Activated CD8-positive, alpha-beta memory T cell treated with anti-CD3 and anti-CD28 coated beads for 36 hours (primary cell): Measurements from ENCODE around the gene CEP95. TPM values are rescaled to one million over a fixed set of nuclear protein-coding genes. Genes with fewer than 3 reads are reported as not detected.
"Not testable (repeated sequence)": the region's sequence is repeated elsewhere in the genome, so short reads cannot be mapped to it uniquely, and the experiment has no call there.

Experiments used
- CTCF ChIA-PET: fragments of 350-600 bp; sonication (Branson Sonifier 250); formaldehyde crosslinking; loops from one replicate; lab custom pipeline; 2021; ENCODE audit warnings: antibody characterized with exemption; lab: Charles Lee
- POLR2A ChIA-PET: fragments of 350-600 bp; sonication (Branson Sonifier 250); formaldehyde crosslinking; loops from one replicate; lab custom pipeline; 2021; ENCODE audit warnings: antibody characterized with exemption; lab: Charles Lee
- total RNA-seq, 2 experiments: library from RNA; stranded (reverse); gene quantifications; one replicate each; pipeline ENCODE4 v1.2.3, GENCODE V29; 2021

CEP95 gene, protein sequence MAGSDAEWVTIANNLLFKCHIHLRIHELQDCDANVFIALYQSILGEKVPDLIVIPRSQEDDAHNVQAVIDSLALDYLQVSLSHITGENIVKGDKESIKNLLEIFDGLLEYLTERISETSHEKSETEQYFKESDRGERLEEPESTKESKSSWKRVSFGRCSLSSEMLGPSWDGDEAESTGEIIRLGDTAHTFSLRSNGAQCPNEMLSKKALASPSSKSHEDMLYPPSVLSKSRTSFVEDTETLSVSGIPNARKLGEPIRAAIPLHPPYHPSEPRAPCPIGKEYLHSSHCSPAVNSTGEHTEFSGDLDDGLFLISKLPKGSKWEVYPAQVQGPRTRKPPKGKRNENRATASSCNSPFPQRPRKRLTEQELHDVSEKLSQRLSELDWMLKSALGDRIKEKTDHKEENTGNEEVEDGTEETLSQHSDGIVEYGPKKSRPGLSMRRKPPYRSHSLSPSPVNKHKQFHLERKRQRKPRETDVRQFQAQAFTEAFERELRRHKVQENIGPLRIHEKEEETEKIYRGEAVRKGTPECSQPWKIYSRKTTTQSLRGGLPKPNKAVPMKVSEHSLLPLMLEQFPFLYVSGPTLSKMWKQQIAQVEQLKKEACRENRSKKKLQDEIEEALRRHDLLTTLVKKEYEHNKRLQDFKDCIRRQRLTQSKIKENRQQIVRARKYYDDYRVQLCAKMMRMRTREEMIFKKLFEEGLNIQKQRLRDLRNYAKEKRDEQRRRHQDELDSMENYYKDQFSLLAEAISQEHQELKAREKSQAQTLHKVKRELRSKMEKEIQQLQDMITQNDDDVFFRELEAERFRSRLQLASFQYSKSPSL
- 10 to 100 TPM; 31.7 to 40.6 TPM for total RNA-seq

DNA sequence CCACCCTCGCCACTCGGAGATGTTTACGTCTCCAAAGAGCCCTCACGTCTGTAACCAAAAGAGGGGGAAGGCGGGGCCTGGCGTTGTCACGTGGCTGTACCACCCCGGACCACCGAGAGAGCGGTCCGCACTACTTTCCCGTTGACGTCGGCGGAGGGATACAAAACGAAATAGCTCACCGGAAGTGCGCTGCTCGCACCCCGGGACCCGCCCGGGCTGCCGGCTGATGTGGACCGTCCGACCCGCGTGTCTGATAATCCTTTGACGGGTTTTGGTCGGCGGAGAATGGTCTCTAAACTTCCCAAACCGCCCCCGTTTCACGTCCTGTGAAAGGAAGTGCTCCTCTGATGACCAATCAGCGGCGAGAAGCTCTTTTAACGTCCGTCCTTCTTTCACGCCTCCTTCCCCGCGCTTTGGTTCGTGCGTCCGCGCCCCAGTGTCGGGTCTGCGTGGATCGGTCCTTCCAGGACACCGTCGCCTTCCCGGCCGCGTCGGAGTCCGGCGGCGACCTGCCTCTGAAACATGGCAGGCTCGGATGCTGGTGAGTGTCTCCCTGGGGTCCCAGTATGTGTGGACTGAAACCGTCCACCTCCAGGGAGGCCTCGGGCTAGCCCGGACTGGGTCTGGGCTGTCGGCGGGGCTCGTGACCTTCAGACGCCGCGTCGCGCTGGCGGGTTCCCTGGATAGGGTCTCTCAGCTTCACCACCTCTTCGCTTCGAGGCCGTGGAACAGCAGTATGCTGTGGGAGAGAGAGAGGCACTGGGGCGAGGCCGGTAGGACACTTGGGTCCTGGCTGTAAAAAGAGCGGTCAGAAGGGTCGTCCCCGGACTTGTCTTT is at the start of gene CEP95:
CEP95 (plus strand) TSS at position 402 of the 837 bp plus-strand sequence; CDS start at position 523, 121 bp downstream.
- ChIA-PET POLR2A (interaction anchor here (0.5 to 4.4 kb wide), 10 partner anchors 11 to 230 kb away, joined by 3 to 90 read pairs (median 4); partner anchors contain the start of gene POLG2), CTCF (interaction anchor here (1.0 to 1.8 kb wide), 5 partner anchors 9 to 87 kb away, joined by 3 to 7 read pairs (median 5); partner anchors contain the start of gene POLG2)

DNA sequence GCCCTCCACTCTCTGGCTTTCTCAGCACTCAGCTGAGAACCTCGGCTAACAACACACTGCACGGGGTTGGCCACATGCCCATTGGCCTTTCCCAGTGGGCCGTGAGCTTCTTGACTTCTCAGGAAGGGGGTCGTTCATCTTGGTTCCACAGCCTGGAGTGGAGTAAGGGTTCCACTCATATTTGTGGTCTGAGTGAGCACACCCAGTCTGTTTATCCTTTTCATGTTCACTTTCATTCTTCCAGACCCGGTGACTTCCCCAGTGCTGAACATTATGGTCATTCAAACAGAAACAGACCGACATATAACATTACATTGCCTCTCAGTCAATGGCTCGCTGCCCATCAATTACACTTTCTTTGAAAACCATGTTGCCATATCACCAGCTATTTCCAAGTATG is 49.6 kb upstream of the CEP95 start:
- ChIA-PET CTCF (interaction anchor here (1.2 kb wide), 1 partner anchor 37 kb away, joined by 4 read pairs; no protein-coding TSS in a partner anchor), POLR2A (no interaction called here)

DNA sequence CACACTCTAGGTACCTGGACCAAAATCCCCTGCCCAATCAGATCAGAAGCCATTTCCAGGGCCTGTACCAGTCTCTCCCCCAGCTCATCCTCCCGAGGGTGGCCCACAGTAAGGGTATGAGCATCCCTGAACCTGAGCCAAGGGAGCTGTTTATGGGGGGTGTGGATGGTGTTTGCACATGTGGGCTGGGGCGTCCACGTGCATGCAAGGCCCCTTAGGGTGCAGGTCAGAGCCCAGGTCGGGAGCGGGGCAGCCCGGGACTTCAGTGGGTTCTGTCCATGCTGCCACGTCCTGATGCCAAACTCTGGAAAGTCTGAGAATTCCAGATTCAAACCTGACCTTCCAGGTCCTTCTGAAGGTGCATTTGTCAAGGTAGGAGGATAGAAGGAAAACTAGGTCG is 48.0 kb upstream of the CEP95 start:
- ChIA-PET CTCF (no interaction called here), POLR2A (no interaction called here)

DNA sequence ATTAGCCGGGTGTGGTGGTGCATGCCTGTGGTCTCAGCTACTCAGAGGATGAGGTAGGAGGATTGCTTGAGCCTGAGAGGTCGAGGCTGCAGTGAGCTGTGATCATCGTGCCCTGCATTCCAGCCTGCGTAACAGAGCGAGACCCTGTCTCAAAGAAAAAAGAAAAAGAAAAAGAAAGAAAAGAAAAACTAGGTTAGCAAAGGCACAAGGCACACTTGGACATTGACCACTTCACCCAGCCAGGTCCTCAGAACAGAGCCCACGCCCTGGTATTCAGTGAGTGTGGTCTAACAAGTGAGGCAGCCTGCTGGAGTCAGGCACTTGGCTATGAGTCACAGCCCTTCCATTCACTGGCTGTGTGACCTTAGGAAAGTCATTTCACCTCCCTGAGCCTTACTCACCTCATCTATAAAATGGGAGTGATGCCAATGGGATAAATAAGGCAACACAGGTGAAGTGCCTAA is 47.5 kb upstream of the CEP95 start:
- ChIA-PET CTCF (no interaction called here), POLR2A (no interaction called here)

DNA sequence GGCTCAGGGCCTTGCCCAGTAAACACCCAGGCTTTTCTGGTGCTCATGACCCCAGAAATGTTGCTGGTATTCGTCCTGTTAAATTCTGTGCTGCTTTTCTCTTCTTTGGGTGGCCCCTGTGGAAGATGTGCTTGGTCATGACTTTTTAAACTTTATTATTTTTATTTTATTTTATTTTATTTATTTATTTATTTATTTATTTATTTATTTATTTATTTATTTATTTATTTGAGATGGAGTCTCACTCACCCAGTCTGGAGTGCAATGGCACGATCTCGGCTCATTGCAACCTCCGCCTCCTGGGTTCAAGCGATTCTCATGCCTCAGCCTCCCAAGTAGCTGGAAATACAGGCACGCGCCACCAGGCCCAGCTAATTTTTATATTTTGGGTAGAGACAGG is 47.0 kb upstream of the CEP95 start:
- POLR2A ChIA-PET, CTCF ChIA-PET: not testable (repeated sequence)

DNA sequence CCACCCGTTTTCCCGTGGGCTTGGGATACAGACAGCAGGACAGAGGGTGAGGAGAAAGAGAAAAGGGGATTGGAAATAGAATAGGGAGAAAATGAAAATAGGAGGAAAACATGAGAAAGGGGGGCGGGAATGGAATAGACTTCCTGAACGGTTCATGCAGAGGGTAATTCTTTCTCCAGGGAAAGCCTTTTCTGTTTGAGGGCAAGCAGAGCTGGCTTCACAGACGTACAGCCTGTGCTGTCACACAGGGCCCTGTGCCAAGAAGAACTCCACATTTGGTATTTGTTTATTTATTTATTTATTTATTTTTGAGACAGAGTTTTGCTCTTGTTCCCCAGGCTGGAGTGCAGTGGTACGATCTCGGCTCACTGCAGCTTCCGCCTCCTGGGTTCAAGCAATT is 45.8 kb upstream of the CEP95 start:
- CTCF ChIA-PET = no interaction called here
- POLR2A ChIA-PET = no interaction called here

DNA sequence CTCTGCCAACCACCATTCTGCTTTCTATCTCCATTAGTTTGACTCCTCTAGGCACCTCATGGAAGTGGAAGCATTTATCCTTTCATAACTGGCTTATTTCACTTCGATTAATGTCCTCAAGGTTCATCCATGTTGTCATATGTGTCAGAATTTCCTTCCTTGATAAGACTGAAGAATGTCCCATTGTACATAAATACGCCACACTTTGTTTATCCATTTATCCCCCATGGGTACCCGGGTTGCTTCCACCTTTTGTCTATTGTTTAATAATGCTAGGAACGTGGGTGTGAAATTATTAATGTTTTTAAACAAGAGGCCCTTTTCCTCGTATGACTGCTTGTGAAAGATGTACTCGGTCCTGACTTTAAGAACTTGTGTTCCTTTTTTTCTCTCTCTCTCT is 45.0 kb upstream of the CEP95 start:
- ChIA-PET CTCF (no interaction called here), POLR2A (no interaction called here)

DNA sequence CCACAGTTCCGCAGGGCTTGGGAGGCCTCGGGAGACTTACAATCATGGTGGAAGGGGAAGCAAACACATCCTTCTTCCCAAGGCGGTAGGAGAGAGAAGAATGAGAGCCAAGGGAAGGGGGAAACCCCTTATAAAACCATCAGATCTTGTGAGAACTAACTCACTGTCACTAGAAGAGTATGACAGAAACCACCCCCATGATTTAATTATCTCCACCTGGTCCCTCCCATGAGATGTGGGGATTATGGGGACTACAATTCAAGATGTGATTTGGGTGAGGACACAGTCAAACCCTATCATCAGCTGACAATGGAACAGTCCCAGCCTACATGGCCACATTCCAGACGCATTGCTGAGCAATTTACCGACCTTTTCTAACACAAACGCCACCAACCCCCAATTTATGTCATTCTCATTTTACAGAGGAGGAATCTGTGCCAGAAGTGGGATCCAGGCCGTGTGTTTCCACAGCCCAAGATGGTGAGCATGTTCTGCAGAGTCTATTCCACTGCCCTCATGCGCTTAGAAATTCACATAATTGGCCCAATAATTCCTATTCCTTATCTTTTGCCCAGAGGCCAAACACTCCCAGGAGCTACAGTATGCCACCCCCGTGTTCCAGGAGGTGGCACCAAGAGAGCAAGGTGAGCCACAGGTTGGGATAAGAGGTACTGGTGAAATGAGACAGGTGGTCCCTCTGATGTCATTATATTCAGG is 40.6 kb upstream of the CEP95 start:
- POLR2A ChIA-PET = no interaction called here

DNA sequence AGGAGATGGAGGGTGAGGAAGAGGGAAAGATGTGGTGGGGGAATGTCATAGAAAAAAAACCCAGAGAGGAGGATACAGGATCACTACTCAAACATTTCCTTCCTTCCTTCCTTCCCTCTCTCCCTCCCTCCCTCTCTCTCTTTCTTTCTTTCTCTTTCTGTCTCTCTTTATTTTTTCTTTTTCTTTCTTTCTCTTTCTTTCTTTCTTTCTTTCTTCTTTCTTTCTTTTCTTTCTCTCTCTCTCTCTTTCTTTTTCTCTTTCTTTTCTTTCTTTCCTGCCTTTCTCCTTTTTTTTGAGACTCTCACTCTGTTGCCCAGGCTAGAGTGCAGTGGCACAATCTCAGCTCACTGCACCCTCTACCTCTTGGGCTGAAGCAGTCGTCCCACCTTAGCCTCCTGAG is 39.9 kb upstream of the CEP95 start:
- POLR2A ChIA-PET = not testable (repeated sequence)
- CTCF ChIA-PET = interaction anchor here (0.9 kb wide), 1 partner anchor 109 kb away, joined by 3 read pairs; no protein-coding TSS in a partner anchor

More for the DNA sequence above, 40.6 kb upstream of the CEP95 start:
- CTCF ChIA-PET = interaction anchor here (0.6 kb wide), 1 partner anchor 380 kb away, joined by 3 read pairs; no protein-coding TSS in a partner anchor

DNA sequence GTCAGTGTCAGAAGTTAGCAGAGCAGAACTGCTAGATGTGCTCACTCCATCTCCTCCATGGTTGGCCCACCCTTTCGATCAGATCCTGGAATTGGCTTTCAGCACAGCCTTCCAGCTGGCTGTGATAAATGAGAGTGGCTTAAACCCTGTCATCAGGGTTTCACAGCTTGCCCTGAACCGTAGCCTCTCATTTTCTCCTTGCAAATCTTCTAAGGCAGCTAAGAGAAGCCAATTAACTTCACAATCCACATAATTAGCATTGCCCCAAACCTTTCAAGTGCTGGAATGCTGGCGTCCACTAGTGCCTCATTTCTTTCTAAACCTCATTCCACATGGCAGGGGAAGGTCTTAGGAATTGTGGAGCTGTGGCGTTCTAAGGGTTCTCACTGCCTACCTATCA is 36.2 kb upstream of the CEP95 start:
- CTCF ChIA-PET = interaction anchor here (0.6 kb wide), 1 partner anchor 28 kb away, joined by 3 read pairs; no protein-coding TSS in a partner anchor
- POLR2A ChIA-PET = no interaction called here

DNA sequence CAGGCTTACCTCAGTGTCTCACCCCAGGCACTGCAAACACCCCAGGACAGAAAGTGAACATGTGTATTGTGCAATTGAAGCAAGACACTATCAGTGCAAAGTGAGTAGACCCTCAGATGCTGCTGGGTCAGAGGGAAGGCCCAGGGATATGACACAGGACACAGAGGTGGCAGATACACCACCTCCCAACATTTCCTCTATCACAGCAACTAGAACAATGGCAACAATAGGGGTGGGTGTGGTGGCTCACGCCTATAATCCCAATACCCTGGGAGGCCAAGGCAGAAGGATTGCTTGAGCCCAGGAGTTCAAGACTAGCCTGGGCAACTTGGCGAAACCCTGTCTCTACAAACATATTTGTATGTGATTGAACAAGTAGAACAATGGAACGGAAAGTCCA is 35.3 kb upstream of the CEP95 start:
- POLR2A ChIA-PET = no interaction called here
- CTCF ChIA-PET = no interaction called here

DNA sequence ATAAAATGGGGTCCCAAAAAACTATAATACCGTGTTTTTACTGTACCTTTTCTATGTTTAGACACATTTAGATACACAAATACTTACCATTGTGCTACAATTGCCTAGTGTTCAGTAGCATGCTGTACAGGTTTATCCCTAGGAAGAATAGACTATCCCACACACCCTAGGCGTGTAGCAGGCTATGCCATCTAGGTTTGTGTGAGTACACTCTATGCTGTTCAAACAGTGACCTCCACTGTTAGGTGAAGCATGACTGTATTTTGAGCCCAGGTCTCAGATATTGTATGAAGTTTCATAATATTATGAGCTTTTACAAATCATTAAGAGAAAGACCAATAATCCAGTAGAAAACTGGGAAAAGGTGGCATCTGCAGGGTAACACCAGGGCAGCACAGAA is 34.2 kb upstream of the CEP95 start:
- ChIA-PET POLR2A (no interaction called here), CTCF (no interaction called here)

DNA sequence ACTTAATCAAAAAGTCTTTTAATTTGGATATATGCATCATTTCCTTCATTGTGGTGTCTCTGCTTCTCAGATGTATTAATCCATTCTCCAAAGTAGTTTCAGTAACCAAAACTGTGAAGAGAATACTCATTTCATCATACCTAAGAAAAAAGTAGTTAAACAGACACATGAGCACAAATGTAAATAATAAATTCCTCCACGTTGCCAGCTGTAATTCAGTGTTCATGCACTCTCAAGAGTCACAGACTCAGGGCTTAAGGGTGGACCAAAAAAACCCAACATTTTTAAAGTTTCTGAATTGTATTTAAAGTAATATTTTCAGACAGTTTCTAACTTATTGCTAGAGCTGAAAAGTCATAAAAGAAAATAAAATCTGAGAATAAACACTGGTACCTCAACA is 28.9 kb upstream of the CEP95 start:
- ChIA-PET POLR2A (no interaction called here), CTCF (no interaction called here)

DNA sequence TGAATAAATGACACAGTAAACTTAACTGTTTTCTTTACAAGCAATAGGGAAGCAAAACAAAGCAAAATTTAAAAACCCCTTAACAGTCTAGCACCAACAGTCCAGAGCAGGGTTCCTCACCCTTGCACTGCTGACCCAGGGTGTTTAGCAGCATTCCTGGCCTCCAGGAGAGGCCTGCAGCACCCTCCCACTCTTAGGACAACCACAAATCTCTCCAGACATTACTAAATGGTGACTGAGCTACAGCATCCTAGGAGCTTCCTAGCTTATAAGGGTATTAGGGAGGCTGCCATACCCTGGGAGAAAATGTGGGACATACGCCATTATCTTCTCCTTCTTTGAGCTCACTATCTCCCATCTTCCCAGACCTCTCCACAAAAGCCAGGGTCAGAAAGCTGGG is 25.8 kb upstream of the CEP95 start:
- CTCF ChIA-PET = interaction anchor here (0.9 kb wide), 1 partner anchor 61 kb away, joined by 3 read pairs; no protein-coding TSS in a partner anchor
- POLR2A ChIA-PET = interaction anchor here (0.6 kb wide), 1 partner anchor 85 kb away, joined by 11 read pairs; no protein-coding TSS in a partner anchor

DNA sequence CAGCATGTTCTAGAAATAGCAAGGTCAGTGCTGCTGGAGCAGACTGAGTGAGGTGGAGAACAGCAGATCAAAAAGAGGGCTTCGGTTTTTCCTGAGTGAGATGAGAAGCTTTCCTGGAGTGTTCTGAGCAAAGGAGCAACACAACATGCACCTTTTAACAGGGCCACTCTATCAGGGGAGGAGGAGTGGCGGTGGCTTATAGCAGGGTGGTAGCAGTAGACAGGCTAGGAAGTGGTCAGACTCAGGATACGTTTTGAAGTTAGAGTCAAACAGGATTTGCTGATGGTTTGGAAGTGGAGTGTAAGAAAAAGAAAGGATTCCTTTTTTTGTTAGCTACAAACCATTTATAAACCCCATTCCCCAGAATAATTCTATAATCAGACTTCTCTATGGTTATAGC is 22.4 kb upstream of the CEP95 start:
- CTCF ChIA-PET = interaction anchor here (0.6 kb wide), 1 partner anchor 320 kb away, joined by 3 read pairs; no protein-coding TSS in a partner anchor
- POLR2A ChIA-PET = no interaction called here

DNA sequence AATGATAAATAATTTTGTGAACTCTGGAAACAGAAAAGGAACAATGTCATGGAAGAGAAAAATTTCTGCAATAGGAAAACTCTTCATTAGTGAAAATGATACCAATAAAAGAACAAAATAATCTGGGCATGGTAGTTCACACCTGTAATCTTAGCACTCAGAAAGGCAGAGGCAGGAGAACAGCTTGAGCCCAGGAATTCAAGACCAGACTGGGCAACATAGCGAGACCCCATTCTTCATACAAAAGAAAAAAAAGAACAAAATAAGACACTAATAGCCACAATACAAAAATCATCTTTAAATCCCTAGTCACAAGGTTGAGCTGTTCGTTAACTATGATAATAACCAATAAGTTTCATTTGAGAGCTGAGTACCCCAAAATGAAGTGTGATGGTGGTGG is 18.5 kb upstream of the CEP95 start:
- POLR2A ChIA-PET = no interaction called here
- CTCF ChIA-PET = interaction anchor here (0.6 to 3.9 kb wide), 2 partner anchors 68 to 132 kb away, joined by 3 to 31 read pairs; no protein-coding TSS in a partner anchor

DNA sequence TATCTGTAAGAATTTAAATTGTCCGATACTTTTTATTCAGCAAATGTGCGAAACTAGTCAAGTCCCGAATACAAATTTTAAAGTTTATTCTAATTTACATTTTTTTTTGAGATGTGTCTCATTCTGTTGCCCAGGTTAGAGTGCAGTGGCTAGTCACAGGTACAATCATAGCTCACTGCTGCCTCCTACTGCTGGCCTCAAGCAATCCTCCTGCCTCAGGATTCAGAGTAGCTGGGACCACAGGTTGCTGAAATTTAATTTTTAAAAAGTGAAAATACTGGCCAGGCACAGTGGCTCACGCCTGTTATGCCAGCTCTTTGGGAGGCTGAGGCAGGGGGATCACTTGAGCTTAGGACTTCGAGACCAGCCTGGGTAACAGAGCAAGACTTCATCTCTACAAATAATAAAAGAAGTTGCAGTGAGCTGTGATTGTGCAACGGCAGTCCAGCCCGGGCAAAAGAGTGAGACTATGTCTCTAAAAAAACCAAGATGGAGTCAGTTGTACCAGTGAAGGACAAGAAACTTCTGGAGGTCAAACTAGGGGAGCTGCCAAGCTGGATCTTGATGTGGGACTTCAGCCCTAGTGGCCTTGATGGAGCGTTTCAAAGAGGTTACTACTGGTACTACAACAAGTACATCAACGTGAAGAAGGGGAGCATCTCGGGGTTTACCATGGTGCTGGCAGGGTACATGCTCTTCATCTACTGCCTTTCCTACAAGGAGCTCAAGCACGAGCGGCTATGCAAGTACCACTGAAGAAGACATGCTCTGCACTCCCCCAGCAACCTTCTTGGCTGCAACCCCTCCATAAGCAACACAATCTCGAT is 15.5 kb upstream of the CEP95 start:
- CTCF ChIA-PET = interaction anchor here (0.6 to 3.9 kb wide), 6 partner anchors 9 to 245 kb away, joined by 3 to 31 read pairs (median 4); partner anchors contain the start of genes CEP95 and DDX5
- POLR2A ChIA-PET = interaction anchor here (1.0 to 4.0 kb wide), 2 partner anchors 14 to 17 kb away, joined by 3 to 25 read pairs; partner anchors contain the start of genes CEP95 and DDX5
